ENCODE measurements around the gene PFDN1. TPM values are rescaled to one million over a fixed set of nuclear protein-coding genes. Genes with fewer than 3 reads are reported as not detected.

The PFDN1 gene
- total RNA-seq, 6 experiments from 2014 or later, result 75.0 to 95.8 (median 89.0) TPM

- H3K9me3 Mint-ChIP-seq, result no peaks in the 10 kb centered on the region
- no peak for TF ChIP-seq CTCF (IDR thresholded peaks at IDR 0.05)
- no peak for DNase-seq
- H3K27me3 Mint-ChIP-seq (ENCODE audit: insufficient read depth), result peaks cover 6% of the 10 kb centered on the region
- H3K36me3 Mint-ChIP-seq (ENCODE audit: low read depth), result no peaks in the 10 kb centered on the region
- H3K4me3 Mint-ChIP-seq, result no peak overlapping the region
- peaks cover 20% of the 10 kb centered on the region for H3K4me1 Mint-ChIP-seq (ENCODE audit: low read depth)
- H3K27ac Mint-ChIP-seq, result no peak overlapping the region
Observed at GRCh38 chr5:140235791-140236551, 66.9 kb downstream of the PFDN1 start.

GRCh38 chr5:140234377-140234989 is 68.4 kb downstream of the PFDN1 start:
- TF ChIP-seq CTCF (IDR thresholded peaks at IDR 0.05), result no peak
- Mint-ChIP-seq H3K4me3 (no peak overlapping the region), H3K36me3 (ENCODE audit: low read depth) (no peaks in the 10 kb centered on the region), H3K27me3 (ENCODE audit: insufficient read depth) (peaks cover 6% of the 10 kb centered on the region), H3K27ac (no peak overlapping the region), H3K4me1 (ENCODE audit: low read depth) (peaks cover 8% of the 10 kb centered on the region), H3K9me3 (no peaks in the 10 kb centered on the region)
- no peak for DNase-seq

- H3K36me3 Mint-ChIP-seq (ENCODE audit: low read depth), result no peaks in the 10 kb centered on the region
- no peaks in the 10 kb centered on the region for H3K9me3 Mint-ChIP-seq
- H3K27me3 Mint-ChIP-seq (ENCODE audit: insufficient read depth), result peaks cover 6% of the 10 kb centered on the region
- no peak overlapping the region for H3K27ac Mint-ChIP-seq
- peaks cover 8% of the 10 kb centered on the region for H3K4me1 Mint-ChIP-seq (ENCODE audit: low read depth)
- no peak for TF ChIP-seq CTCF (IDR thresholded peaks at IDR 0.05)
- no peak overlapping the region for H3K4me3 Mint-ChIP-seq
- DNase-seq, result no peak
Observed at GRCh38 chr5:140232731-140233130, 70.2 kb downstream of the PFDN1 start.

GRCh38 chr5:140230373-140230772 is 72.5 kb downstream of the PFDN1 start:
- no peak for DNase-seq
- H3K4me3 Mint-ChIP-seq, result no peak overlapping the region
- no peak overlapping the region for H3K27ac Mint-ChIP-seq
- peaks cover 8% of the 10 kb centered on the region for H3K4me1 Mint-ChIP-seq (ENCODE audit: low read depth)
- H3K36me3 Mint-ChIP-seq (ENCODE audit: low read depth), result no peaks in the 10 kb centered on the region
- H3K9me3 Mint-ChIP-seq, result no peaks in the 10 kb centered on the region
- TF ChIP-seq CTCF (IDR thresholded peaks at IDR 0.05), result no peak
- peaks cover 7% of the 10 kb centered on the region for H3K27me3 Mint-ChIP-seq (ENCODE audit: insufficient read depth)

GRCh38 chr5:140228364-140228837 is 74.5 kb downstream of the PFDN1 start:
- peaks cover 7% of the 10 kb centered on the region for H3K4me1 Mint-ChIP-seq (ENCODE audit: low read depth)
- peaks cover 7% of the 10 kb centered on the region for H3K27me3 Mint-ChIP-seq (ENCODE audit: insufficient read depth)
- no peak for TF ChIP-seq CTCF (IDR thresholded peaks at IDR 0.05)
- H3K9me3 Mint-ChIP-seq, result no peaks in the 10 kb centered on the region
- DNase-seq, result no peak
- no peaks in the 10 kb centered on the region for H3K36me3 Mint-ChIP-seq (ENCODE audit: low read depth)
- H3K4me3 Mint-ChIP-seq, result no peak overlapping the region
- no peak overlapping the region for H3K27ac Mint-ChIP-seq
